ENCODE results near the gene SLC46A2. TPM values are rescaled to one million over a fixed set of nuclear protein-coding genes. Genes with fewer than 3 reads are reported as not detected.

Gene SLC46A2
- total RNA-seq, 4 donors from 2014 or later: not detected

- Histone ChIP-seq H3K27me3 (no peaks in the 10 kb centered on the region), H3K9me3 (no peaks in the 10 kb centered on the region), H3K27ac (no peak overlapping the region), H3K4me1 (peaks cover 0 to 9% (median 0%) of the 10 kb centered on the region in 4 donors), H3K4me3 (no peak overlapping the region), H3K36me3 (peaks cover 0 to 16% (median 0%) of the 10 kb centered on the region in 3 donors)
- no peak for DNase-seq
- no peak for TF ChIP-seq CTCF (IDR thresholded peaks at IDR 0.05)
- TF ChIP-seq POLR2A (IDR thresholded peaks at IDR 0.05): no peak
These were observed 43.9 kb downstream of the SLC46A2 start for GRCh38 chr9:112846528-112847488.

- Histone ChIP-seq H3K27me3 (no peaks in the 10 kb centered on the region), H3K4me1 (peaks cover 0 to 9% (median 0%) of the 10 kb centered on the region in 4 donors), H3K36me3 (peaks cover 0 to 4% (median 0%) of the 10 kb centered on the region in 3 donors), H3K9me3 (no peaks in the 10 kb centered on the region), H3K4me3 (no peak overlapping the region), H3K27ac (no peak overlapping the region)
- peak; percentile 75 to 93 (median 82) for DNase-seq
- TF ChIP-seq CTCF (IDR thresholded peaks at IDR 0.05) (peak; percentile 89 to 99 (median 94)), POLR2A (IDR thresholded peaks at IDR 0.05) (no peak)
These were observed 45.7 kb downstream of the SLC46A2 start for GRCh38 chr9:112844771-112845542.

- no peak for DNase-seq
- no peaks in the 10 kb centered on the region for H3K9me3 ChIP-seq
- no peak for TF ChIP-seq POLR2A (IDR thresholded peaks at IDR 0.05)
- TF ChIP-seq CTCF (IDR thresholded peaks at IDR 0.05): no peak
- no peaks in the 10 kb centered on the region for H3K27me3 ChIP-seq
- H3K36me3 ChIP-seq: peaks cover 0 to 9% (median 0%) of the 10 kb centered on the region in 3 donors
- H3K4me3 ChIP-seq: no peak overlapping the region
- peaks cover 0 to 14% (median 0%) of the 10 kb centered on the region in 4 donors for H3K4me1 ChIP-seq
- no peak overlapping the region for H3K27ac ChIP-seq
These were observed 48.1 kb downstream of the SLC46A2 start for GRCh38 chr9:112842555-112842954.

- H3K4me3 ChIP-seq: no peak overlapping the region
- no peaks in the 10 kb centered on the region for H3K9me3 ChIP-seq
- TF ChIP-seq POLR2A (IDR thresholded peaks at IDR 0.05): no peak
- no peak for TF ChIP-seq CTCF (IDR thresholded peaks at IDR 0.05)
- peaks cover 0 to 9% (median 0%) of the 10 kb centered on the region in 3 donors for H3K36me3 ChIP-seq
- DNase-seq: no peak
- no peaks in the 10 kb centered on the region for H3K27me3 ChIP-seq
- peaks cover 0 to 14% (median 0%) of the 10 kb centered on the region in 4 donors for H3K4me1 ChIP-seq
- H3K27ac ChIP-seq: no peak overlapping the region
These were observed 49.4 kb downstream of the SLC46A2 start for GRCh38 chr9:112841261-112841660.

GRCh38 chr9:112839331-112839730 lies 51.3 kb downstream of the SLC46A2 start:
- H3K27me3 ChIP-seq: no peaks in the 10 kb centered on the region
- no peaks in the 10 kb centered on the region for H3K9me3 ChIP-seq
- peaks cover 0 to 12% (median 2%) of the 10 kb centered on the region in 4 donors for H3K4me1 ChIP-seq
- no peak overlapping the region for H3K27ac ChIP-seq
- TF ChIP-seq POLR2A (IDR thresholded peaks at IDR 0.05) (no peak), CTCF (IDR thresholded peaks at IDR 0.05) (no peak)
- H3K36me3 ChIP-seq: peaks cover 0 to 9% (median 0%) of the 10 kb centered on the region in 3 donors
- no peak for DNase-seq
- H3K4me3 ChIP-seq: no peak overlapping the region

All from Peyer's patch (tissue), 4 donors.